HepG2 (cell line): ENCODE measurements around the gene PARN. TPM values are rescaled to one million over a fixed set of nuclear protein-coding genes. Genes with fewer than 3 reads are reported as not detected.

Experiments
- CENPT ChIP-seq: sonication (generic); formaldehyde crosslinking; IDR thresholded peaks from 2 replicates; pipeline ENCODE4 v1.8.0; 2022; ENCODE audit warnings: low read depth, mild to moderate bottlenecking, moderate library complexity, missing genetic modification reagents
- JARID2 ChIP-seq: sonication (generic); formaldehyde crosslinking; IDR thresholded peaks from 2 replicates; pipeline ENCODE4 v1.8.1; 2023; ENCODE audit warnings: missing genetic modification reagents, inconsistent platforms; ENCODE audit not compliant: insufficient replicate concordance
- MBD4 ChIP-seq: IDR thresholded peaks from 2 replicates; pipeline ENCODE4 v1.6.1; 2012; ENCODE audit warnings: low read length, inconsistent platforms, borderline replicate concordance
- NPAS2 ChIP-seq: sonication (generic); formaldehyde crosslinking; IDR thresholded peaks from 2 replicates; pipeline ENCODE4 v1.8.0; 2022; ENCODE audit warnings: mild to moderate bottlenecking, missing genetic modification reagents, borderline replicate concordance
- RCOR2 ChIP-seq: IDR thresholded peaks from 2 replicates; pipeline ENCODE4 v1.6.1; 2016; ENCODE audit warnings: missing biosample characterization, missing genetic modification reagents
- REXO4 ChIP-seq: sonication (generic); formaldehyde crosslinking; IDR thresholded peaks from 2 replicates; pipeline ENCODE4 v1.8.0; 2022; ENCODE audit warnings: missing genetic modification reagents, mild to moderate bottlenecking, borderline replicate concordance
- SALL2 ChIP-seq: sonication (generic); formaldehyde crosslinking; IDR thresholded peaks from 2 replicates; pipeline ENCODE4 v1.8.1; 2023; ENCODE audit warnings: mild to moderate bottlenecking, missing genetic modification reagents, inconsistent platforms
- TBX2 ChIP-seq: sonication (generic); formaldehyde crosslinking; IDR thresholded peaks from 2 replicates; pipeline ENCODE4 v1.5.0; 2020; ENCODE audit warnings: missing genetic modification reagents, mild to moderate bottlenecking, borderline replicate concordance
- ZNF143 ChIP-seq: sonication (generic); formaldehyde crosslinking; IDR thresholded peaks from 2 replicates; pipeline ENCODE4 v1.4.0; 2020; ENCODE audit warnings: missing genetic modification reagents
- ZNF350 ChIP-seq: sonication (generic); formaldehyde crosslinking; IDR thresholded peaks from 2 replicates; pipeline ENCODE4 v1.4.0; 2020; ENCODE audit warnings: mild to moderate bottlenecking, low read depth, missing genetic modification reagents, borderline replicate concordance
- ZNF441 ChIP-seq: sonication (generic); formaldehyde crosslinking; IDR thresholded peaks from 2 replicates; pipeline ENCODE4 v1.7.0; 2021; ENCODE audit warnings: missing genetic modification reagents, borderline replicate concordance
- ZNF546 ChIP-seq: sonication (generic); formaldehyde crosslinking; conservative IDR thresholded peaks from 2 replicates; pipeline ENCODE4 v1.8.1; 2023; ENCODE audit warnings: mild to moderate bottlenecking, missing genetic modification reagents
- ZNF569 ChIP-seq: sonication (generic); formaldehyde crosslinking; IDR thresholded peaks from 2 replicates; pipeline ENCODE4 v1.5.0; 2020; ENCODE audit warnings: mild to moderate bottlenecking, missing genetic modification reagents, moderate library complexity, borderline replicate concordance
- polyA plus RNA-seq, 8 experiments: library from polyadenylated mRNA; depleted of rRNA in 3 of 8; stranded (reverse) in 7 of 8; unstranded in 1 of 8; fragments of >200 nt; fragmentation: Illumina TruSeq in 4 of 8; extraction: Trizol in 4 of 8; gene quantifications; 2 replicates each; pipeline versions ENCODE4 v1.2.1 to v1.2.3, GENCODE V29; 2011 to 2016; ENCODE audit warnings: low read depth in 4 of 8, missing spikeins in 1 of 8, mixed read lengths in 1 of 8; ENCODE audit not compliant: insufficient read depth in 1 of 8
- total RNA-seq, 5 experiments: library from RNA; depleted of rRNA; stranded (reverse); fragments of >200 nt; fragmentation: Illumina TruSeq; extraction: Trizol; gene quantifications; 2 replicates each; pipeline ENCODE4 v1.2.3, GENCODE V29; 2016; ENCODE audit warnings: low read depth in 1 of 5
- TF ChIP-seq, protein P1 (sequence below): sonication (generic); formaldehyde crosslinking; IDR thresholded peaks from 2 replicates; pipeline ENCODE4 v1.4.0; 2020; ENCODE audit warnings: mild to moderate bottlenecking, low read depth, missing genetic modification reagents
- TF ChIP-seq, protein P2 (sequence below): IDR thresholded peaks from 2 replicates; pipeline ENCODE4 v1.6.1; 2016; ENCODE audit warnings: low read depth
- TF ChIP-seq, protein P3 (sequence below), 2 experiments: fragments of 450-650 bp in 1 of 2; sonication (generic) in 1 of 2; formaldehyde crosslinking; IDR thresholded peaks; 2 replicates each; pipeline versions ENCODE4 v1.5.0 to v1.8.0; 2020 to 2022; ENCODE audit warnings: mild to moderate bottlenecking in 1 of 2, missing genetic modification reagents in 1 of 2
- TF ChIP-seq, protein P4 (sequence below): sonication (generic); formaldehyde crosslinking; IDR thresholded peaks from 2 replicates; pipeline ENCODE4 v1.4.0; 2020; ENCODE audit warnings: missing genetic modification reagents
- TF ChIP-seq, protein P5 (sequence below): sonication (generic); formaldehyde crosslinking; IDR thresholded peaks from 2 replicates; pipeline ENCODE4 v1.4.0; 2020; ENCODE audit warnings: missing genetic modification reagents
- TF ChIP-seq, protein P6 (sequence below): sonication (generic); formaldehyde crosslinking; IDR thresholded peaks from 2 replicates; pipeline ENCODE4 v1.8.1; 2023; ENCODE audit warnings: mild to moderate bottlenecking, inconsistent platforms, moderate library complexity, missing genetic modification reagents, borderline replicate concordance

Gene PARN
- total and polyA plus RNA-seq, 2 of the 13 experiments (the other 11 are each of a cell fraction or from before 2014, with no cell fraction given): 13.3 to 47.6 TPM

DNA sequence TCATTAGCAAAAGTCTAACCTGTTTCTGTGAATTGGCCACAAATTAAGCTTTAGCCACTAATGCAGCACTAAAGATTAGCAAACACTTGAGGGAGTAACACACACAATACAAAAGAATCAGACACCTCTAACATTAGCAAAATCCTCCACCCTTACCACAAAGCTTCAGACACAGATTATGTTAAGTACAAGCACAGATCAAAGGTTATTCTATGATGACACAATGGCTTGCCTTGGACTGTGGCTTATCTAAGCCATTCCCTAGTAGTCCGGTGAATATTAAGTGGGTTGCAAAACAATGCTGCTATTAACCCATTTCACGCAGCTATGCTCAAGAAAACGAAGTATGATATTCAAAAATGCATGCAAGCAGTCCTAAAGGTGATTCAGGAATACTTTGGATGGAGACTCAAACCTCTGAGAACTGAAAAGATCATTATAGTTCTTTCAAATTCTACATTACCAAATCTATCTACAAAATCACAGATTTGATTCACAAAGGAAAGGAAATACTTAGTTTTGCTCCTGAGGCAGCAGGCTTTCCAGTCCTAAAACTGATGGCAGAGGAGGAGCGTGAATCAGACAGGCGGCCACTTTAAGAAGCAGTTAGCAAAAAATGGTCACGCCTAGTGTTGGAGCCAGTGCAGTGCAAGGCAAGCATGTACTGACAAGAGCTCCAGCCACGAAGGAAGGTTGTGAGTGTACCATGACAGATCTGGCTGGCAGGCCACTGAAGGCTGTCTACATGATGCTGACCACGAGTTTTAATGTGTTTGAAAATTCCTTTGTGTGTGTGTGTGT, 67.2 kb downstream of the PARN start (continued):
- no peak for TF ChIP-seq REXO4
- no peak for TF ChIP-seq ZNF350
- TF ChIP-seq, protein P1, sequence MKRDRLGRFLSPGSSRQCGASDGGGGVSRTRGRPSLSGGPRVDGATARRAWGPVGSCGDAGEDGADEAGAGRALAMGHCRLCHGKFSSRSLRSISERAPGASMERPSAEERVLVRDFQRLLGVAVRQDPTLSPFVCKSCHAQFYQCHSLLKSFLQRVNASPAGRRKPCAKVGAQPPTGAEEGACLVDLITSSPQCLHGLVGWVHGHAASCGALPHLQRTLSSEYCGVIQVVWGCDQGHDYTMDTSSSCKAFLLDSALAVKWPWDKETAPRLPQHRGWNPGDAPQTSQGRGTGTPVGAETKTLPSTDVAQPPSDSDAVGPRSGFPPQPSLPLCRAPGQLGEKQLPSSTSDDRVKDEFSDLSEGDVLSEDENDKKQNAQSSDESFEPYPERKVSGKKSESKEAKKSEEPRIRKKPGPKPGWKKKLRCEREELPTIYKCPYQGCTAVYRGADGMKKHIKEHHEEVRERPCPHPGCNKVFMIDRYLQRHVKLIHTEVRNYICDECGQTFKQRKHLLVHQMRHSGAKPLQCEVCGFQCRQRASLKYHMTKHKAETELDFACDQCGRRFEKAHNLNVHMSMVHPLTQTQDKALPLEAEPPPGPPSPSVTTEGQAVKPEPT (CRISPR knock-in tag): no peak
- TF ChIP-seq, protein P2, sequence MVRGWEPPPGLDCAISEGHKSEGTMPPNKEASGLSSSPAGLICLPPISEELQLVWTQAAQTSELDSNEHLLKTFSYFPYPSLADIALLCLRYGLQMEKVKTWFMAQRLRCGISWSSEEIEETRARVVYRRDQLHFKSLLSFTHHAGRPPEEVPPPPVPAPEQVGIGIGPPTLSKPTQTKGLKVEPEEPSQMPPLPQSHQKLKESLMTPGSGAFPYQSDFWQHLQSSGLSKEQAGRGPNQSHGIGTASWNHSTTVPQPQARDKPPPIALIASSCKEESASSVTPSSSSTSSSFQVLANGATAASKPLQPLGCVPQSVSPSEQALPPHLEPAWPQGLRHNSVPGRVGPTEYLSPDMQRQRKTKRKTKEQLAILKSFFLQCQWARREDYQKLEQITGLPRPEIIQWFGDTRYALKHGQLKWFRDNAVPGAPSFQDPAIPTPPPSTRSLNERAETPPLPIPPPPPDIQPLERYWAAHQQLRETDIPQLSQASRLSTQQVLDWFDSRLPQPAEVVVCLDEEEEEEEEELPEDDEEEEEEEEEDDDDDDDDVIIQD (CRISPR knock-in tag): 0 out of 2 replicates have a peak, but pooled peaks have one; percentile 82
- TF ChIP-seq, protein P3, sequence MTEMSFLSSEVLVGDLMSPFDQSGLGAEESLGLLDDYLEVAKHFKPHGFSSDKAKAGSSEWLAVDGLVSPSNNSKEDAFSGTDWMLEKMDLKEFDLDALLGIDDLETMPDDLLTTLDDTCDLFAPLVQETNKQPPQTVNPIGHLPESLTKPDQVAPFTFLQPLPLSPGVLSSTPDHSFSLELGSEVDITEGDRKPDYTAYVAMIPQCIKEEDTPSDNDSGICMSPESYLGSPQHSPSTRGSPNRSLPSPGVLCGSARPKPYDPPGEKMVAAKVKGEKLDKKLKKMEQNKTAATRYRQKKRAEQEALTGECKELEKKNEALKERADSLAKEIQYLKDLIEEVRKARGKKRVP (CRISPR knock-in tag; IDR thresholded peaks at IDR 0.05): peak in 1 of 2 experiments; percentile 71; a peak in 2 of 4 replicates
- no peak for TF ChIP-seq CENPT (CRISPR knock-in tag)
- TF ChIP-seq, protein P4, sequence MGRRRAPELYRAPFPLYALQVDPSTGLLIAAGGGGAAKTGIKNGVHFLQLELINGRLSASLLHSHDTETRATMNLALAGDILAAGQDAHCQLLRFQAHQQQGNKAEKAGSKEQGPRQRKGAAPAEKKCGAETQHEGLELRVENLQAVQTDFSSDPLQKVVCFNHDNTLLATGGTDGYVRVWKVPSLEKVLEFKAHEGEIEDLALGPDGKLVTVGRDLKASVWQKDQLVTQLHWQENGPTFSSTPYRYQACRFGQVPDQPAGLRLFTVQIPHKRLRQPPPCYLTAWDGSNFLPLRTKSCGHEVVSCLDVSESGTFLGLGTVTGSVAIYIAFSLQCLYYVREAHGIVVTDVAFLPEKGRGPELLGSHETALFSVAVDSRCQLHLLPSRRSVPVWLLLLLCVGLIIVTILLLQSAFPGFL (CRISPR knock-in tag): no peak
- TF ChIP-seq, protein P5, sequence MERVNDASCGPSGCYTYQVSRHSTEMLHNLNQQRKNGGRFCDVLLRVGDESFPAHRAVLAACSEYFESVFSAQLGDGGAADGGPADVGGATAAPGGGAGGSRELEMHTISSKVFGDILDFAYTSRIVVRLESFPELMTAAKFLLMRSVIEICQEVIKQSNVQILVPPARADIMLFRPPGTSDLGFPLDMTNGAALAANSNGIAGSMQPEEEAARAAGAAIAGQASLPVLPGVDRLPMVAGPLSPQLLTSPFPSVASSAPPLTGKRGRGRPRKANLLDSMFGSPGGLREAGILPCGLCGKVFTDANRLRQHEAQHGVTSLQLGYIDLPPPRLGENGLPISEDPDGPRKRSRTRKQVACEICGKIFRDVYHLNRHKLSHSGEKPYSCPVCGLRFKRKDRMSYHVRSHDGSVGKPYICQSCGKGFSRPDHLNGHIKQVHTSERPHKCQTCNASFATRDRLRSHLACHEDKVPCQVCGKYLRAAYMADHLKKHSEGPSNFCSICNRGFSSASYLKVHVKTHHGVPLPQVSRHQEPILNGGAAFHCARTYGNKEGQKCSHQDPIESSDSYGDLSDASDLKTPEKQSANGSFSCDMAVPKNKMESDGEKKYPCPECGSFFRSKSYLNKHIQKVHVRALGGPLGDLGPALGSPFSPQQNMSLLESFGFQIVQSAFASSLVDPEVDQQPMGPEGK (CRISPR knock-in tag): peak; percentile 68
- no peak for TF ChIP-seq NPAS2 (CRISPR knock-in tag)
- no peak for TF ChIP-seq ZNF143 (CRISPR knock-in tag)
- no peak for TF ChIP-seq JARID2 (CRISPR knock-in tag)
- no peak for TF ChIP-seq ZNF569
- peak; percentile 97 for TF ChIP-seq TBX2 (CRISPR knock-in tag)
- peak; percentile 94 for TF ChIP-seq RCOR2 (CRISPR knock-in tag)
- TF ChIP-seq MBD4: no peak
- TF ChIP-seq, protein P6, sequence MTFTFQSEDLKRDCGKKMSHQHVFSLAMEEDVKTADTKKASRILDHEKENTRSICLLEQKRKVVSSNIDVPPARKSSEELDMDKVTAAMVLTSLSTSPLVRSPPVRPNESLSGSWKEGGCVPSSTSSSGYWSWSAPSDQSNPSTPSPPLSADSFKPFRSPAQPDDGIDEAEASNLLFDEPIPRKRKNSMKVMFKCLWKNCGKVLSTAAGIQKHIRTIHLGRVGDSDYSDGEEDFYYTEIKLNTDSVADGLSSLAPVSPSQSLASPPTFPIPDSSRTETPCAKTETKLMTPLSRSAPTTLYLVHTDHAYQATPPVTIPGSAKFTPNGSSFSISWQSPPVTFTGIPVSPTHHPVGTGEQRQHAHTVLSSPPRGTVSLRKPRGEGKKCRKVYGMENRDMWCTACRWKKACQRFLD (CRISPR knock-in tag): no peak
- no peak for TF ChIP-seq ZNF546 (CRISPR knock-in tag)
- peak; percentile 41; the same call in 1 of the 2 replicates for TF ChIP-seq SALL2
- TF ChIP-seq ZNF441 (CRISPR knock-in tag): no peak
